ENCODE results near the gene ARID1A. TPM values are rescaled to one million over a fixed set of nuclear protein-coding genes. Genes with fewer than 3 reads are reported as not detected.

ARID1A gene
- total RNA-seq, 6 donors from 2014 or later, result 61.3 to 102 (median 70.5) TPM

DNA sequence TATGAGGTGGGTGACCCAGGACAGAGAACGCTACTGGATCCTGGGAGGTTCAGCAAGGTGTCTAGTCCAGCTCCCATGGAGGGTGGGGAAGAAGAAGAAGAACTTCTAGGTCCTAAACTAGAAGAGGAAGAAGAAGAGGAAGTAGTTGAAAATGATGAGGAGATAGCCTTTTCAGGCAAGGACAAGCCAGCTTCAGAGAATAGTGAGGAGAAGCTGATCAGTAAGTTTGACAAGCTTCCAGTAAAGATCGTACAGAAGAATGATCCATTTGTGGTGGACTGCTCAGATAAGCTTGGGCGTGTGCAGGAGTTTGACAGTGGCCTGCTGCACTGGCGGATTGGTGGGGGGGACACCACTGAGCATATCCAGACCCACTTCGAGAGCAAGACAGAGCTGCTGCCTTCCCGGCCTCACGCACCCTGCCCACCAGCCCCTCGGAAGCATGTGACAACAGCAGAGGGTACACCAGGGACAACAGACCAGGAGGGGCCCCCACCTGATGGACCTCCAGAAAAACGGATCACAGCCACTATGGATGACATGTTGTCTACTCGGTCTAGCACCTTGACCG is 83.4 kb downstream of the ARID1A start:
- no peaks in the 10 kb centered on the region for H3K27me3 ChIP-seq
- peaks cover 41 to 81% (median 66%) of the 10 kb centered on the region in 4 donors for H3K36me3 ChIP-seq
- no peaks in the 10 kb centered on the region for H3K9me3 ChIP-seq
- peak in 1 of 2 donors; percentile 41 for DNase-seq
- H3K4me3 ChIP-seq, result no peak overlapping the region
- peaks cover 16 to 28% (median 21%) of the 10 kb centered on the region in 4 donors for H3K4me1 ChIP-seq
- 88 to 91% methylated on average over 11 of the region's 11 CpGs for WGBS, 2 donors
- ATAC-seq (ENCODE audit: low FRiP score in 2 of 2), result no peak
- H3K27ac ChIP-seq, result no peak overlapping the region
- TF ChIP-seq EP300 (IDR thresholded peaks at IDR 0.05) (no peak), POLR2A (IDR thresholded peaks at IDR 0.05) (no peak), POLR2AphosphoS5 (IDR thresholded peaks at IDR 0.05) (no peak)
- TF ChIP-seq, protein P1, sequence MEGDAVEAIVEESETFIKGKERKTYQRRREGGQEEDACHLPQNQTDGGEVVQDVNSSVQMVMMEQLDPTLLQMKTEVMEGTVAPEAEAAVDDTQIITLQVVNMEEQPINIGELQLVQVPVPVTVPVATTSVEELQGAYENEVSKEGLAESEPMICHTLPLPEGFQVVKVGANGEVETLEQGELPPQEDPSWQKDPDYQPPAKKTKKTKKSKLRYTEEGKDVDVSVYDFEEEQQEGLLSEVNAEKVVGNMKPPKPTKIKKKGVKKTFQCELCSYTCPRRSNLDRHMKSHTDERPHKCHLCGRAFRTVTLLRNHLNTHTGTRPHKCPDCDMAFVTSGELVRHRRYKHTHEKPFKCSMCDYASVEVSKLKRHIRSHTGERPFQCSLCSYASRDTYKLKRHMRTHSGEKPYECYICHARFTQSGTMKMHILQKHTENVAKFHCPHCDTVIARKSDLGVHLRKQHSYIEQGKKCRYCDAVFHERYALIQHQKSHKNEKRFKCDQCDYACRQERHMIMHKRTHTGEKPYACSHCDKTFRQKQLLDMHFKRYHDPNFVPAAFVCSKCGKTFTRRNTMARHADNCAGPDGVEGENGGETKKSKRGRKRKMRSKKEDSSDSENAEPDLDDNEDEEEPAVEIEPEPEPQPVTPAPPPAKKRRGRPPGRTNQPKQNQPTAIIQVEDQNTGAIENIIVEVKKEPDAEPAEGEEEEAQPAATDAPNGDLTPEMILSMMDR (IDR thresholded peaks at IDR 0.05), result no peak

DNA sequence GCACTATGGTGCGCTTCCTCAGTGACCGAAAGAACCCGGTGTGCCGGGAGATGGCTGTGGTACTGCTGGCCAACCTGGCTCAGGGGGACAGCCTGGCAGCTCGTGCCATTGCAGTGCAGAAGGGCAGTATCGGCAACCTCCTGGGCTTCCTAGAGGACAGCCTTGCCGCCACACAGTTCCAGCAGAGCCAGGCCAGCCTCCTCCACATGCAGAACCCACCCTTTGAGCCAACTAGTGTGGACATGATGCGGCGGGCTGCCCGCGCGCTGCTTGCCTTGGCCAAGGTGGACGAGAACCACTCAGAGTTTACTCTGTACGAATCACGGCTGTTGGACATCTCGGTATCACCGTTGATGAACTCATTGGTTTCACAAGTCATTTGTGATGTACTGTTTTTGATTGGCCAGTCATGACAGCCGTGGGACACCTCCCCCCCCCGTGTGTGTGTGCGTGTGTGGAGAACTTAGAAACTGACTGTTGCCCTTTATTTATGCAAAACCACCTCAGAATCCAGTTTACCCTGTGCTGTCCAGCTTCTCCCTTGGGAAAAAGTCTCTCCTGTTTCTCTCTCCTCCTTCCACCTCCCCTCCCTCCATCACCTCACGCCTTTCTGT is 84.6 kb downstream of the ARID1A start:
- ATAC-seq (ENCODE audit: low FRiP score in 2 of 2), result no peak
- Histone ChIP-seq H3K36me3 (peaks cover 31 to 68% (median 54%) of the 10 kb centered on the region in 4 donors), H3K27me3 (no peaks in the 10 kb centered on the region)

DNA sequence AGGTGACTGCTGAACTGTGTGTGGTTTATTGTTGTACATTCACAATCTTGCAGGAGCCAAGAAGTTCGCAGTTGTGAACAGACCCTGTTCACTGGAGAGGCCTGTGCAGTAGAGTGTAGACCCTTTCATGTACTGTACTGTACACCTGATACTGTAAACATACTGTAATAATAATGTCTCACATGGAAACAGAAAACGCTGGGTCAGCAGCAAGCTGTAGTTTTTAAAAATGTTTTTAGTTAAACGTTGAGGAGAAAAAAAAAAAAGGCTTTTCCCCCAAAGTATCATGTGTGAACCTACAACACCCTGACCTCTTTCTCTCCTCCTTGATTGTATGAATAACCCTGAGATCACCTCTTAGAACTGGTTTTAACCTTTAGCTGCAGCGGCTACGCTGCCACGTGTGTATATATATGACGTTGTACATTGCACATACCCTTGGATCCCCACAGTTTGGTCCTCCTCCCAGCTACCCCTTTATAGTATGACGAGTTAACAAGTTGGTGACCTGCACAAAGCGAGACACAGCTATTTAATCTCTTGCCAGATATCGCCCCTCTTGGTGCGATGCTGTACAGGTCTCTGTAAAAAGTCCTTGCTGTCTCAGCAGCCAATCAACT is 85.5 kb downstream of the ARID1A start:
- no peak overlapping the region for H3K27ac ChIP-seq
- H3K9me3 ChIP-seq, result no peaks in the 10 kb centered on the region
- H3K4me1 ChIP-seq, result peaks cover 38 to 44% (median 40%) of the 10 kb centered on the region in 4 donors
- no peaks in the 10 kb centered on the region for H3K27me3 ChIP-seq
- 79 to 84% methylated on average over 11 of the region's 11 CpGs for WGBS, 2 donors
- peaks cover 31 to 60% (median 47%) of the 10 kb centered on the region in 4 donors for H3K36me3 ChIP-seq
- ATAC-seq (ENCODE audit: low FRiP score in 2 of 2) (no peak), DNase-seq (no peak)
- no peak overlapping the region for H3K4me3 ChIP-seq
- TF ChIP-seq POLR2A (IDR thresholded peaks at IDR 0.05) (no peak), POLR2AphosphoS5 (IDR thresholded peaks at IDR 0.05) (no peak), EP300 (IDR thresholded peaks at IDR 0.05) (no peak)
- TF ChIP-seq, protein P1 (IDR thresholded peaks at IDR 0.05), result no peak

More for the DNA sequence above, 84.6 kb downstream of the ARID1A start:
- Histone ChIP-seq H3K4me1 (peaks cover 29 to 37% (median 34%) of the 10 kb centered on the region in 4 donors), H3K27ac (no peak overlapping the region), H3K4me3 (no peak overlapping the region), H3K9me3 (no peaks in the 10 kb centered on the region)
- 90 to 92% methylated on average over 12 to 17 of the region's 21 CpGs for WGBS, 2 donors
- DNase-seq, result peak in 1 of 2 donors; percentile 79
- no peak for TF ChIP-seq EP300 (IDR thresholded peaks at IDR 0.05)
- TF ChIP-seq POLR2AphosphoS5 (IDR thresholded peaks at IDR 0.05), result no peak

DNA sequence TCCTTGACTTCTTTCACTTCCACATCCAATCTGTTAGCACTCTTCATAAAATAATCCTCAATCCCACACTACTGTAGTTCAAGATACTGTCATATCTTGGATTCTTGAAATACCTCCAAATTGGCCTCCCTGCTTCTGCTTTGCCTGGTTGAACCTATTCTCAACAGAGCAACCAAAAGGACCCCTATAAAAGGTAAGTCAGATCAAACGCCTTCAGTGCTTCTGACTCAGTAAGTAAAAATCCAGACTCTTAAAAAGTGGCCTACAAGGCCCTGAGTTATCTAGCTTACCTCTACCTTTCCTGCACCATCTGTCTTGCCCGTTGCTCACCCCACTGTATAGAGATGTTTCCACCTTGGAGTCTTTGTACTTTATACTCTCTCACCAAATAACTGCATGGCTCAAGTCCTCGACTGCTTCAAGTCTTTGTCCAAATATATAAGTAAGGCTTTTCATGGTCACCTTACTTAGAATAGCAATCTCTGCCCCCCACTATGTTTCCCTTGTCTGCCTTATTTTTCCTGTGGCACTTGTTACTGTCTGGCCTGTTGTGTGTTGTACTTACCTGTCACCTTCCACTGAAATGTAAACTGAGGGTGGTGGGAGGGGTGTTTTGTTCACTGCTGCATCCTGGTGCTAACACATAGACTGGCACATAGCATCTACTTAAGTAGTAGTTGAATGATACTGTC is 86.9 kb downstream of the ARID1A start:
- Histone ChIP-seq H3K9me3 (no peaks in the 10 kb centered on the region), H3K4me1 (peaks cover 48 to 54% (median 51%) of the 10 kb centered on the region in 4 donors), H3K36me3 (peaks cover 20 to 46% (median 33%) of the 10 kb centered on the region in 4 donors), H3K4me3 (no peak overlapping the region), H3K27ac (peak overlapping the region in 3 of 4 donors; percentile 18 to 100 (median 100)), H3K27me3 (no peaks in the 10 kb centered on the region)
- no peak for TF ChIP-seq POLR2A (IDR thresholded peaks at IDR 0.05)
- no peak for TF ChIP-seq POLR2AphosphoS5 (IDR thresholded peaks at IDR 0.05)
- TF ChIP-seq, protein P1 (IDR thresholded peaks at IDR 0.05), result no peak
- TF ChIP-seq EP300 (IDR thresholded peaks at IDR 0.05), result no peak
- DNase-seq (no peak), ATAC-seq (ENCODE audit: low FRiP score in 2 of 2) (no peak)
- WGBS, 2 donors, result 76 to 80% methylated on average over 3 of the region's 3 CpGs

DNA sequence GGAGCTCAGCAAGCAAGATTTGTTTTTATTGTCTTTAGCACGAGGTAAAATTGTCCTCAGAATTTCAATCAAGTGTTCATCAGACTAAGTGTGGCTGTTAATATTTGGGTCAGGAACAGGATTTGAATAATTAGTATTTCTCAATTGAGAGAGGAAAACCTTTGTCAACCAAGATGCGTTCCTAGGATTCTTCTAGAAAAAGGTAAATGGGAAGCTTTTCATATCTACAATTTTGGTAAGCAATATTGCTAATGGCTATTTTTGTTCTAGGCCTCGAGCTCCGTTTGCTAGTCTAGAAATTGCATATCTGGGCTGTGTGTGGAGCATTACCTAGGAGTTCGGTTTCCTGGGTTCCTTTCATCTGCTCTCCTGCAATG is 87.8 kb downstream of the ARID1A start:
- no peaks in the 10 kb centered on the region for H3K27me3 ChIP-seq
- no peaks in the 10 kb centered on the region for H3K9me3 ChIP-seq
- H3K36me3 ChIP-seq, result peaks cover 14 to 37% (median 25%) of the 10 kb centered on the region in 4 donors
- 71 to 73% methylated on average over 5 of the region's 5 CpGs for WGBS, 2 donors
- no peak for TF ChIP-seq POLR2AphosphoS5 (IDR thresholded peaks at IDR 0.05)
- TF ChIP-seq, protein P1 (IDR thresholded peaks at IDR 0.05), result no peak
- no peak for TF ChIP-seq POLR2A (IDR thresholded peaks at IDR 0.05)
- TF ChIP-seq EP300 (IDR thresholded peaks at IDR 0.05), result no peak
- DNase-seq (no peak), ATAC-seq (ENCODE audit: low FRiP score in 2 of 2) (no peak)
- H3K27ac ChIP-seq, result peak overlapping the region in 3 of 4 donors; percentile 99 to 100 (median 100)
- peaks cover 50 to 57% (median 52%) of the 10 kb centered on the region in 4 donors for H3K4me1 ChIP-seq
- no peak overlapping the region for H3K4me3 ChIP-seq

Measured in upper lobe of left lung (tissue), 6 donors.